OCI-LY1 (cell line): ENCODE results near the gene MED12.

Experiments used
- EZH2 ChIP-seq: fragments of 200-600 bp; sonication (generic), shearing (Covaris generic); IDR thresholded peaks from 2 replicates; pipeline ENCODE4 v1.8.0; 2017; ENCODE audit warnings: borderline replicate concordance, mixed run types, mild to moderate bottlenecking, antibody characterized with exemption, low read length, moderate library complexity, mixed read lengths
- TF ChIP-seq, protein P1 (sequence below): fragments of 200-600 bp; sonication (generic), shearing (Covaris generic); IDR thresholded peaks from 2 replicates; pipeline ENCODE4 v1.5.1; 2017; ENCODE audit warnings: mild to moderate bottlenecking, antibody characterized with exemption, low read length, moderate library complexity, mixed read lengths

DNA sequence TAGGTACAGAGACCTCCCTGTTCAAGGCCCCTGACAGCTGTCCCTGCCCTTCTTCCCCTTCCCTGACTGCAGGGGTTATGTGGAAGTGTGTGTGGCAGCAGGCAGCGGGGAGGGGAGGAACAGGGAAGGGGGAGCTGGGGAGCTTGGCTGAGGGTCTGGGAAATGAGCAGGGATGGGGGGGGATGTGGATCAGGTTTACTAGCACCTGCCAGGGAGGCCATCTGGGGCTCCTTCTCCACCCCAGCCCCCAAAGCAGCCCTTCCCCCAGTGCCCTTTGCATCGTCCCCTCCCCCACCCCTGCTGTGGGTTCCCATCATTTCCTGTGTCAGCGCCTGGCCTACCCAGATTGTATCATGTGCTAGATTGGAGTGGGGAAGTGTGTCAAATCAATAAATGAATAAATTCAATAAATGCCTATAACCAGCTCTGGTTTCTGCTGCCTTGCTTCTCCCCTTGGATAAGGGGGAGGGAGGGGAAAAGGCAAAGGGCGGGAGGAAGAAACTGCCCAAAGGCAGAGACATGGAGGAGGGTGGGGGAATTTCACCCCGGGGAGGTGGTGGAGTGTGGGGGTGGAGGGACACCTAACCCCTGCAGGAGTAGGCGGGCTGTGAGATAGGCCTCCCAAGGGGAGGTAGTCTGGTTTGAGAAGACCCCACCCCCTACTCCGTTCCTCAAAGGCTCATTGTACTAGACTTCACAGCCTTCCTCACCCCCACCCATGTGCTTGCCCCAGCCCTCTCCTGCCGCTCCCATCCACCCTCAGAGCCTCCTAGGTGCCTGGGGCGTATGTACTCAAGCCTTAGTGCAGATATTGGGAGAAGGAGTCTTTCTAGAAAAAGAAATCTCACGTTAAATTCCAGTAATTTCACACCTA, 15.0 kb upstream of the MED12 start:
- TF ChIP-seq, protein P1, sequence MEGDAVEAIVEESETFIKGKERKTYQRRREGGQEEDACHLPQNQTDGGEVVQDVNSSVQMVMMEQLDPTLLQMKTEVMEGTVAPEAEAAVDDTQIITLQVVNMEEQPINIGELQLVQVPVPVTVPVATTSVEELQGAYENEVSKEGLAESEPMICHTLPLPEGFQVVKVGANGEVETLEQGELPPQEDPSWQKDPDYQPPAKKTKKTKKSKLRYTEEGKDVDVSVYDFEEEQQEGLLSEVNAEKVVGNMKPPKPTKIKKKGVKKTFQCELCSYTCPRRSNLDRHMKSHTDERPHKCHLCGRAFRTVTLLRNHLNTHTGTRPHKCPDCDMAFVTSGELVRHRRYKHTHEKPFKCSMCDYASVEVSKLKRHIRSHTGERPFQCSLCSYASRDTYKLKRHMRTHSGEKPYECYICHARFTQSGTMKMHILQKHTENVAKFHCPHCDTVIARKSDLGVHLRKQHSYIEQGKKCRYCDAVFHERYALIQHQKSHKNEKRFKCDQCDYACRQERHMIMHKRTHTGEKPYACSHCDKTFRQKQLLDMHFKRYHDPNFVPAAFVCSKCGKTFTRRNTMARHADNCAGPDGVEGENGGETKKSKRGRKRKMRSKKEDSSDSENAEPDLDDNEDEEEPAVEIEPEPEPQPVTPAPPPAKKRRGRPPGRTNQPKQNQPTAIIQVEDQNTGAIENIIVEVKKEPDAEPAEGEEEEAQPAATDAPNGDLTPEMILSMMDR, result no peak
- TF ChIP-seq EZH2, result no peak
